Adrenal gland (tissue), 12 donors: Measurements from ENCODE around the gene TOP2A. TPM values are rescaled to one million over a fixed set of nuclear protein-coding genes. Genes with fewer than 3 reads are reported as not detected.

Experiments
- DNase-seq, 7 donors: peaks; one replicate each; pipeline ENCODE4 v3.0.0-alpha.2; 2019 to 2020
- H3K27ac ChIP-seq, 5 donors: fragments of 200-600 bp; sonication (generic) in 4 of 5; 1 replicate in 3 of 5; 2 replicates in 2 of 5; pipeline versions ENCODE4 v1.5.1 to v1.8.0; 2016 to 2020; ENCODE audit warnings: mild to moderate bottlenecking in 1 of 5
- H3K27me3 ChIP-seq: fragments of 200-600 bp; 2 replicates; pipeline ENCODE4 v1.8.0; 2021
- H3K36me3 ChIP-seq, 2 donors: fragments of 200-600 bp; replicated peaks in 1 of 2; 1 replicate in 1 of 2; 2 replicates in 1 of 2; pipeline versions ENCODE4 v1.5.1 to v1.8.0; 2018 to 2022
- H3K4me1 ChIP-seq, 2 donors: fragments of 200-600 bp; replicated peaks in 1 of 2; 1 replicate in 1 of 2; 2 replicates in 1 of 2; pipeline versions ENCODE4 v1.5.1 to v1.8.0; 2018 to 2021
- H3K4me3 ChIP-seq, 4 donors: fragments of 200-600 bp; sonication (generic) in 3 of 4; one replicate each; pipeline ENCODE4 v1.5.1; 2016 to 2018
- H3K9me3 ChIP-seq, 3 donors: fragments of 200-600 bp; sonication (generic) in 1 of 3; replicated peaks in 1 of 3; 1 replicate in 2 of 3; 2 replicates in 1 of 3; pipeline versions ENCODE4 v1.5.1 to v1.8.0; 2016 to 2021
- POLR2A ChIP-seq, 2 donors: fragments of 450-650 bp; IDR thresholded peaks; one replicate each; pipeline ENCODE4 v1.6.1; 2017; ENCODE audit warnings: antibody characterized with exemption in 2 of 2, mild to moderate bottlenecking in 2 of 2, moderate library complexity in 1 of 2
- WGBS, 4 donors: extraction: QIAGEN DNeasy Blood & Tissue Kit in 2 of 4; methylation state at CpG; one replicate each; pipeline versions ENCODE4 v1.1.5 to v1.1.7; 2013 to 2017; 5-methylcytosine and 5-hydroxymethylcytosine counted together
- intact Hi-C, 2 donors: fragments of 100-400 bp; cut with DNase I; formaldehyde crosslinking; loops; one replicate each; pipeline versions ENCODE4 v1.14.1 to v1.15.0; 2022 to 2023
- polyA plus RNA-seq, 3 donors: library from polyadenylated mRNA; stranded (reverse); fragments of 200-250 nt in 2 of 3; fragments of 350-450 nt in 1 of 3; fragmentation: Illumina TruSeq in 1 of 3; extraction: RNeasy Lipid Tissue Mini Kit (QIAGEN cat#74804) in 1 of 3; gene quantifications; one replicate each; pipeline ENCODE4 v1.2.3, GENCODE V29; 2013 to 2014
- total RNA-seq, 9 donors: library from RNA; depleted of rRNA in 4 of 9; stranded (reverse); fragments of >200 nt in 4 of 9; fragments of 120-200 nt in 1 of 9; fragmentation: NEBNext Ultra II Directional in 1 of 9; extraction: Animal tissue kit (Norgen Biotek cat#: 25700) in 1 of 9; gene quantifications; one replicate each; pipeline versions ENCODE4 v1.1.0 to v1.2.4, GENCODE V29; 2013 to 2023
- TF ChIP-seq, protein P1 (sequence below), 6 experiments: fragments of 450-650 bp in 4 of 6; fragments of 200-600 bp in 2 of 6; sonication (generic) in 1 of 6; IDR thresholded peaks; 1 replicate in 5 of 6; 2 replicates in 1 of 6; pipeline versions ENCODE4 v1.5.1 to v1.8.0; 2016 to 2021; ENCODE audit warnings: antibody characterized with exemption in 6 of 6, mild to moderate bottlenecking in 2 of 6, moderate library complexity in 1 of 6
- donor health status: healthy with polysubstance abuse.
- donor health status: Bipolar disorder and iron deficiency.
- donor health status: DM: yes; HTN: yes; CAD: no.
- donor health status: DM: no; HTN: no; CAD: no.
- donor health status: DM: no; HTN: no; CAD: no.
- donor health status: DM: yes; HTN: yes; CAD: no.

TOP2A gene
- total and polyA plus RNA-seq, 12 donors = 0.32 to 51.1 (median 3.8) TPM

DNA sequence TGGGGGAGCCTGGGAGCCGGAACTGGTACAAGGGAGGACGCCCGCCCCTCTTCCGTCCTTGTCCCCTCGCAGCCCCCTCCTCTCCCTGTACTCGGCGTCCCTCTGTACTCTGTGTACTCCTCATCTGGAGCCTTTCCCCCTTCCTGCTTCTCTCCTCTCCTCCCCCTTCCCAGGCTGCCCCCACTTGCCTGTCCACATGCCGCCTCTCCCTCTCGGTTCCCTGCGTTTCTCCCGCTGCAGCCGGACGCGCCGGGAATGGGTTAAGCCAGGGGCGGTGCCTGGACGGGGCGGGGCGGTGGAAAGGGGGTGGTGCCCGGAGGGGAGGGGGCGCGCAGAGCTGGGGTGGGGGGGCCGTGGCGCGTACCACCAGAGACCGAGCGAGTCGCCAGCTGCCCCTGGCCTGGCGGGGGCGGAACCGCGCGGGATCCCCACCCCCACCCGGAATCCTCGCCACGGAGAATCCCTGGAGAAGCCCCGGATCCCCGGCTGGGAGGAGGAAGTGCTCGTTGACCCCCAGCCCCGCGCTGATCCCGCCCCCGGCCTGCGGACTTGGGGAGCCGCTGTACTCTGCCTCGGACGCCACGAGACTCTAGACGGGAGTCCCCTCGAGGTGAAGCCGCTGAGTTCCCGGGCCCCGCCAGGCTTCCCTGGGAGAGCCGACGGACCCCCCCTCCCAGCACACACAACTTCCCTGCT lies 75.7 kb downstream of the TOP2A start:
- DNase-seq = peak; percentile 74 to 87 (median 82)
- TF ChIP-seq, protein P1, sequence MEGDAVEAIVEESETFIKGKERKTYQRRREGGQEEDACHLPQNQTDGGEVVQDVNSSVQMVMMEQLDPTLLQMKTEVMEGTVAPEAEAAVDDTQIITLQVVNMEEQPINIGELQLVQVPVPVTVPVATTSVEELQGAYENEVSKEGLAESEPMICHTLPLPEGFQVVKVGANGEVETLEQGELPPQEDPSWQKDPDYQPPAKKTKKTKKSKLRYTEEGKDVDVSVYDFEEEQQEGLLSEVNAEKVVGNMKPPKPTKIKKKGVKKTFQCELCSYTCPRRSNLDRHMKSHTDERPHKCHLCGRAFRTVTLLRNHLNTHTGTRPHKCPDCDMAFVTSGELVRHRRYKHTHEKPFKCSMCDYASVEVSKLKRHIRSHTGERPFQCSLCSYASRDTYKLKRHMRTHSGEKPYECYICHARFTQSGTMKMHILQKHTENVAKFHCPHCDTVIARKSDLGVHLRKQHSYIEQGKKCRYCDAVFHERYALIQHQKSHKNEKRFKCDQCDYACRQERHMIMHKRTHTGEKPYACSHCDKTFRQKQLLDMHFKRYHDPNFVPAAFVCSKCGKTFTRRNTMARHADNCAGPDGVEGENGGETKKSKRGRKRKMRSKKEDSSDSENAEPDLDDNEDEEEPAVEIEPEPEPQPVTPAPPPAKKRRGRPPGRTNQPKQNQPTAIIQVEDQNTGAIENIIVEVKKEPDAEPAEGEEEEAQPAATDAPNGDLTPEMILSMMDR (IDR thresholded peaks at IDR 0.05) = no peak
- peak; percentile 34 to 51 for TF ChIP-seq POLR2A (IDR thresholded peaks at IDR 0.05)
- peak overlapping the region; percentile 71 to 100 (median 89) for H3K27ac ChIP-seq
- no peaks in the 10 kb centered on the region for H3K36me3 ChIP-seq
- H3K27me3 ChIP-seq = no peaks in the 10 kb centered on the region
- intact Hi-C loops = no loop called here
- H3K4me3 ChIP-seq = peak overlapping the region; percentile 3 to 93 (median 68)
- no peaks in the 10 kb centered on the region for H3K9me3 ChIP-seq
- peaks cover 29 to 65% of the 10 kb centered on the region in 2 donors for H3K4me1 ChIP-seq
- 0 to 1% (median 0%) methylated on average over 7 to 55 of the region's 55 CpGs for WGBS, 4 donors

DNA sequence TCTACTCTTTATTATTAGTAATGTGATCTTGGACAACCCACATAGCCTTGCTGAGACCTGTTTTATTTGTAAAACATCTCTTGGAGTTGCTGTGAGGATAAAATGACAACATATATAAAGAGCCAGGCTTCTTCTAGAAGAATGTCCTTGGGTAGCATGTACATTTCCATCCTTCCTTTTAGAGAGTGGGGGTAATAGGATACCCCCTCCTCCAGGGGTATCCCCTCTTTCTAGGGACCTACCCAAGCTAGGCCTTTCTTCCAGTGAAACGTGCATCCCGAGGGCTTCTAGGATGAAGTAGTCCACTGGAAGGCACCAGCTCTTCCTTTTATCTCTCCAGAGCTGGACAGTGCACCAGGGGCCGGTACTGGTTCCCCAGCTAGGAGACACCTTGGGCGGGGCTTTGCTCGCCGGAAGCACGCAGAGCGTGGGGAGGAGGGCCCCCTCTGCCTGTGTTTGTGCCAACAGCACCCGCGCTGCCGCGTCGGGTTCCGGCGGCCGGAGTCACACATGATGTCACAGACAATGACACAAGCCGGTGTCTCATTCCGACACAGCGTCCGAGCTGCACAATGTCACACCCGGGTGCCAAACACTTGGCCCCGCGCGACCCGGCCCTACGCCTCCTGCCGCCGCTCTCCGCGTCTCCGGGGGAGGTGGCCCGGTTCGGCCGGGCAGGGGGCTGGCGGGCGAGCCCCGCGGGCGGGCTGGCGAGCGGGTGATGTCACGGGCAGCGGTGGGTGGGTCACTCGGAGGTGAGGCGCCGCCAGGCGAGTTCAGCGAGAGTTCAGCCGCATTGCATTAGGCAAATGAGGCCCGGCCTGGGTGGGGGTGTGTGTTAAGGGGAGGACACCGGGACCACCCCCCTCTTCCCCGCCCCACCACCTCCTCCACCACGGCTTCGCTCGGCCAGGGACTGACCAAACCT lies 76.6 kb downstream of the TOP2A start:
- TF ChIP-seq, protein P1 (IDR thresholded peaks at IDR 0.05) = peak in 3 of 6 experiments; percentile 11 to 17 (median 13)
- peak; percentile 57 to 69 for TF ChIP-seq POLR2A (IDR thresholded peaks at IDR 0.05)
- H3K27me3 ChIP-seq = no peaks in the 10 kb centered on the region
- H3K27ac ChIP-seq = peak overlapping the region; percentile 71 to 100 (median 89)
- peaks cover 21 to 61% of the 10 kb centered on the region in 2 donors for H3K4me1 ChIP-seq
- peak overlapping the region; percentile 3 to 93 (median 68) for H3K4me3 ChIP-seq
- H3K36me3 ChIP-seq = no peaks in the 10 kb centered on the region
- WGBS, 4 donors = 0 to 1% (median 0%) methylated on average over 22 to 55 of the region's 55 CpGs
- no peaks in the 10 kb centered on the region for H3K9me3 ChIP-seq
- DNase-seq = peak; percentile 93 to 98 (median 96)
- intact Hi-C loops = no loop called here

DNA sequence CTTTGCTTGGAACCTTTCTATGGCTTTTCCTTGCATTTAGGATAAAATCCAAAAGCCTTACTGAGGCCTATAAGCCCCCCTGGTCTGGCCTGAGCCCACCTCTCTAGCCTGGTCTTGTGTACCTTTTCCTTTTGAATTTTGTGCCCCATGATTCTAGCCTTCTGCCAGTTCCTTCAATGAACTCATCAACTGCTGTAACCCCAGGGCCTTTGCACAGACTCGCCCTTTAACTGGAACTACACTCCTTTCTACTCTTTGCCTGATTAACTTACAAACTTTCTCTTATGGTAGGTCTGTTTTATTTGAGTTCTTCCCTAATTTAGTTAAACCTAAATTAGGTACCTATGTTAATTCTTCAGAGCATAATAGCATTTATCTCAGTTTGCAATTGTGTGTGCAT lies 77.4 kb downstream of the TOP2A start:
- Histone ChIP-seq H3K36me3 (no peaks in the 10 kb centered on the region), H3K9me3 (no peaks in the 10 kb centered on the region), H3K27me3 (no peaks in the 10 kb centered on the region), H3K4me1 (peaks cover 22 to 61% of the 10 kb centered on the region in 2 donors), H3K27ac (peak overlapping the region in 4 of 5 donors; percentile 88 to 100 (median 90)), H3K4me3 (no peak overlapping the region)
- no peak for TF ChIP-seq POLR2A (IDR thresholded peaks at IDR 0.05)
- TF ChIP-seq, protein P1 (IDR thresholded peaks at IDR 0.05) = no peak
- 98 to 100% (median 100%) methylated on average over 1 of the region's 1 CpG for WGBS, 4 donors
- DNase-seq = no peak
- intact Hi-C loops = no loop called here
